ENCODE measurements around the gene ENAH.
A peak's percentile ranks its signal among the peaks of the same experiment; 100 is the strongest.

The ENAH gene

DNA sequence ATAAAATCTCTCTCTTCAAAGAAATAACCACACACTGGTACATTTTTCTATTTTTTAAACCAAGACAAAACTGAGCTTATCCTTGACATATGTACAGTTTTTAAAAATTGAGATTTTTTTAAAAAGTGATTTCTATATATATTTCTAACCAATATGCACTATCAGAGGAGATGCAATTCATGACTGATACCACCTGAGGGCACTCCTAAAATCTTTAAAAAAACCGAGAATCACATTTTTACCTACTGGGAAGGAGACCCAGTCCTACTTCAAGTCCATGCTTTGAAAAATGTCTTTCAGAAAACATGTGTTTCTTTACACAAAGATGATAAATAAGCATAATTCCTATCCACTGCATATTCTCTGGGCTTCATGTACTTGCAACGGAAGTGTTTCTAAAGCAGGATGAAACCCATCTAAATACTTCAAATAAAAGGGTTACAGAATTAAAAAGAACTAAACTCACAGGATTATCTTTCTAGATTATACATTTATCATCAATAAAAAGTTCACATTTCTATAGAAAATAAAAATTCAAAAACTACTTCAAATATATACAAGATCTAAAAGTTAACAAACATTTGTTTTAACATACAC is 98.6 kb downstream of the ENAH start:
- DNase-seq = peak; percentile 67

DNA sequence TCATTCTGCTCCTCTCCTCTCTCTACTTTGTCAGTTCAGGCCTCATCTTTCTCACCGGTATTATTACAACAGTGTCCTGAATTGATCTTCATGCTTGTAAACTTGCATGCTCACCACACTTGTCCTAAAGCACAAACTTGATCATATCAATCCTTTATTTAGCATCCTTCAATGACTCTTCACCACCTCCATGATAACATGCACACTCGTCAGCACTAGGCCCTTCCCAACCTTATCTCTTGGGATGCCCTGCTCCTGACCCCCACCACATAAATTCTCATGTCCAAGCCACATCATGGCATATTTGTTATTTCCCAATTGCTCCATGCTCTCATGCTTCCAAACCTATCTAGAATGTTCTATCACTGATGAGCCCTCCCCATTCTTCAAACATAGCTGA is 103.1 kb downstream of the ENAH start:
- no peak for DNase-seq

DNA sequence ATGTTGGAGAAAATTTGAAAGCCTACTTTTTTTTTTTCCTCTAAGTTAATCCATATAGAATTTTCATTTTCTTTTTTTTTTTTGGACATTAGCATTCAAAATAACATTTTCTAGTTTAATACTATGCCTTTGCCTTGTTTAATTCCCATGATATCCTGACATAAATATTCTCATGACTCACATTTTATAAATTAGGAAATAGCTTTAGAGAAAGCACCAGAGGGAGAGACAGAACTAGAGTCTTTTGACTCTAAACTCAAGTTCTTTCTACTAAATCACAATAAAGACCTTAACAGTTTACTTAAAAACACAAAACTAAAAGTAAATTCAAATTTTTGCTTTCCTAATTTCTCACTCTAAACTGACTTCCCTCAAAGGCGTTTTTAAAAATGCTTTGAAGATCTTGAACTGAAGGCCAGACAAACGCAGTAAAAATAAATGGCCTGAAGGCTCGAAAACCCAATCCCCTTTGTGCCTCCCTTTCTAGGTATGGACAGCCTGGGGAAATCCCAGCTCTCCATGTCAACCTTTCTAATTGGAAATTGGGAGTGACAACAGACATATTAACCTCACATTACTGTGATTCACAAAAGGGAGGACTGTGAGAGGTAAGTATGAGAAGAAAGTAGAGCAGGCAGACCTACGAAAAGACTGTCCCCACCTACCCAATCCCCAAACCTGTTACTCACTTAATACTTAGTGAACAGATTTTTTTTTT is 104.6 kb downstream of the ENAH start:
- no peak for DNase-seq

DNA sequence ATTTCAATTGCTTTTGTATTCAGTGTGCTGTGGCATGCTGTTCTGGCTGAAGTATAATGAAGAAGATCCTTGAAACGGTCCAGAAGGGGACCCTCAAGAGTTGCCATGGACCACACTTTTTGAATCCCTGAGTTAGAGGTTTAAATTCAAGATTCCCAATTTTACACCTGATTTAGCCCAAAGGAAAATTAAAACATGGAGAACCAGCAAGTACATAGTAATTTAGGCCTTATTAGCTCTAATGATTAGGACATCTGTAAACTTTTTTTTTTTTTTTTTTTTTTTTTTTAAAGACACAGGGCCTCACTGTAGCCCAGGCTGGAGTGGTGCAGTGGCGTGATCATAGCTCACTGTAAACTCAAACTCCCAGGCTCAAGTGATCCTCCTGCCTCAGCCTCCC is 107.3 kb downstream of the ENAH start:
- no peak for DNase-seq

DNA sequence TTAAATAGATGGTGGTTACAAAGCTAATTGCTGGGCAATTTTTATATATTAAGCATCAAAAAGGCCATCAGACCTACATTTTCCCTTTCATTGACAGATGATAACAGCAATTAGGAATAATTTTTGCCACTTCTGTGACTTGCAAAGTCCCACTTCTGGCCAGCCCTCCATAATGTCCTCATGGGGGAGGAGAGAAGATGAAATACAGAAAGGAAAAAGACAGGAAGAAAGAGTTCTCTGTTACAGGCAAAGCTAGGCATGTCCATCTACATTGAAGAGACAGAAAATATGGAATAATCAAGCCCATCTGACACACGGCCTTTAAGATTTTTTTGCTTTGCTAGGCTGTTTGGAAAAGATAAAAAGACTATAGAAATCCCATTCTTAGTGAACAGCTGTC is 108.0 kb downstream of the ENAH start:
- no peak for DNase-seq

DNA sequence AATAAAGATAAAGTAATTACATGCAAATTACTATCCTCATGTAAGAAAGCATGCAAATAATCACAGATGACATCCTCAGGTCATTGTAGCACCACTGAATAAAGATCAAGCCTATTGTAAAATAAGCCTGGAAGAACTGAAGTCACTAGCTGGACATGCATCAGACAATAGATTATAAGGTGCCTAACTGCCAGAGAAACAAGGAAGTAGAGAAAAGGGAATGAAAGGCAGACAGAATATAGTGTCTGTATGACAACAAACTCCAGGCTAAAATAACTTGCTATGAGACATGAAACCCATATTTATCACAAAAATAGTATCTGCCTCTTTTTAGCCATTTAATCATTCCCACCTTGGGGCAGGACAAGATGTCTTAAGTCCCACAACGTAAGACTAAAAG is 108.7 kb downstream of the ENAH start:
- peak; percentile 9 for DNase-seq

DNA sequence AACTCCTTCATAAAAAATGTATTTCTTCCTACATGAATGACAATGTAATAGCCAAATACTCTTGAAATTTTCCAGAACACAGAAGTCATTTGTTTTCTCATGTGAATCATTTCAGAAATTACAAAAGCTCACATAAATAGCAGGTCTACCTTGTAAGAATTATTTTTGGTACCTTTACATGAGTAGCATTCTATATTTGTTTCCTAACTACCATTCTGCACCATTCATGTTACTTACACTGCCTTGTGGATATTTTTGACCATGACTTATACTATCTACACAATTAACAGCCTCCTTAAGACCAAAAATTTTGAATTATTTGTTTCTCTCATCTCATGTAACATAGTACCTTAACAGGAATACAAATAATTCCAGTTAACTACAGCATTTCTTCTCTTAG is 109.6 kb downstream of the ENAH start:
- DNase-seq = no peak

DNA sequence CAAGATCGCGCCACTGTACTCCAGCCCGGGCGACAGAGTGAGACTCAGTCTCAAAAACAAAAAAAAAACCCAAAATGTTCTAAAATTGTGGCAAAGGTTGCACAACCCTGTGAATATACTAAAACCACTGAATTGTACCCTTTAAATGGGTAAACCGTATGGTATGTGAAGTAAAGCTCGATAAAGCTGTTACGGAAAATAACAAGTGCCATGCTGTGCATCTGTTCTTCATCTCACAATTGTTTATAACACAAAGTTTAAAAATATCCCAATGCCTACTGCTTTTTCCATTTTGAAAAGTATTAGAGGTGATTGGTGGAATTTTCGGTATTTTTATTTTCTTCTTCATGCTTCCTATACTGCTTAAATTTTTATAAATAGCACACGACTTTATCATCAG is 111.5 kb downstream of the ENAH start:
- DNase-seq = no peak

DNA sequence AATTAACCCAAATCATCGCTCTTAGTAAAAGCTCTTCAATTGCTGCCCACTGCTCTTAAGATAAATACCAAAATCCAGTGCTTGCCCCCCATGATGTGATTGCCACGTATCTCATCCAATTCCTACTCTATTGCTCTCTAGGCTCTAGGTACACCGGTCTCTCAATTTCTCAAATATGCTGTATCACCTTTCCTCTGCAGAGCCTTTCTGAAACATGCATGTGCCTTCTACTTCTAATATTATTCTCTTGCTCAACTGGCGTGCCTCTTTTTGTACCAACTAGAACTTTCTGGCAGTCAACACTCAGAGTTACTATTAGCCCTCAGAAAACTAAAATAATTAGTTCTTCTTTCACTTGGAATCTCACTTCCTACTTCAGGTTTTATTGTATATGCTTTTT is 113.3 kb downstream of the ENAH start:
- no peak for DNase-seq

DNA sequence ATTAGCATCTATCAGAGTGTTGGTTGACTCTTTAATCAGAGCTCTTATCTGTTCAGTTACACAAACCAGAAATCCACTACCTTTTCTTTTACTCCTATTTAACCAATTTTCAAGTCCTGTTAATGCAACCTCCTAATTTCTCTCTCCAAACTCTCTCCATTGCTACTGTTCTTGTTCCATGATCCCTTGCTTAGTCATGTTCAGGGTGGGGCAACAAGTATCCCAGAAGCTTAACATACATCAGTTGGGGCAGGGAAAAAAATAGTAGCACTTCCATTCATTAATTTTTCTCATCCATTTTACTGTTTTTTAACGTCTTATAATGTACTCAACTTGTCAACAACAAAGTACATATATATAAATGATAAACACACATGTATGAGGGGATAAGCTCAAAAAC is 113.9 kb downstream of the ENAH start:
- DNase-seq = no peak

DNA sequence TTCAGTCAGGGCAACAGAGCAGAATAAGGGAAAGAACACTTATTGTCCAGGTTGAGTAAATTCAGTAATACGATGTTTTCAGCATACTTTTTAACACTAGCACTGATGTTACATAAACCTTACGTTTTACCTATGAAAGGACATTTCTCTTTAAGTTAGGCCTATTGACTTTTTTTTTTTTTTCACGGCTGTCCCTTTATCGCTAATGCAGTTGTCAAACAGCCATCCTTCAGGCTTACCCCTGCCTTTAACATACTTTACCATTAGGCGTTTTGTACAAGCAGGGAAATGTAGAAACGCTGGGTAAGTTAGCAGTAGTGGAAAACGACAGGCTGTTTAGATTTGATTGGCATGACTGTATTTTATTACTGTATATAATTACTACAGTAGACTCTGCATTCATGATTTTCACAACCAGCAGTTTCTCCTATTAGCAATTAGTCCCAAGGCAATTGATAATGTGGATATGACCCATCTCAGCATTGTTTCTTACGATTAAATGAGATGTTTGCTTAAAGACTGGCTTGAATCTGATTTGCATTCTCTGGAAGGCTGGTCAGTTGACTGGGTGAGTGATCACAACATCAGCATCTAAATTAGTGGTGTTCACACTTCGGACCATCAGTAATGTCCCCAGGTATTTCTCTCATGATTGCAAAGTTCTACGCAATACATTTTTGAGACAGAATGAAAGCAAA is 115.2 kb downstream of the ENAH start:
- no peak for DNase-seq

DNA sequence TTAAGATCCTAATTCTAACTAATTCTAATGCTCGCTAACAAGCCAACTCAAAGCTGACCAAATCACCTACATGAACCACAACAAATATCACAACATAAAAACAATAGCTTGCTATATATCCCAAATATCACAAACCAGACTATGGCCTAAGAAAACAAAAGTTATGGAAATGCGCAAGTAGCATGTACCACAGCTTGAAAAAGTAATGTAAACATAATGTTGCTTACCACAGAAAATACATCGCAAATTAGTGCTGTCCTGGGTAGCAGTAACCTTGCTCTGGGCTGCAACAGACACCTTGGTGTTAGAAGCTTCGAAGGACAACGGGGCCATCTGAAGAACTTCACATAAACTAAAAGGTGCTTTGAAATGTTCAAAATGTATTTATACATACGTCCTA is 117.6 kb downstream of the ENAH start:
- DNase-seq = no peak

DNA sequence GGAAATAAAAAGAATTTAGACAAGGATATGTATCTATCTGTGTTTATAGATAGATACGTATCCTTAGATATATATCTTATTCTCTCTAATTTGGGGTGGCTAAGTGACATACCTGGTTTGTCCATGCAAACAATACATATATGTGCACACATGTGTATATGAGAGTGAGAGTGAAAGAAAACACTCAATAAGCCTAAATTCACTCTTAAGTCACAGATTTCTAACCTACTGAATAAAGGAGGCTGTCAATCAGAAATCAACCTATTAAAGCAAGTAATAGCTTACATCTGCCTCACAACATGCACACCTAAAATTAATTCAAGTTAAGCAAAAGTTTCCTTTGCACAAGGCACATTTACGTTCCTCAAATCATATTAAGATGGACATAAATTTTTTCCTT is 118.2 kb downstream of the ENAH start:
- DNase-seq = no peak

DNA sequence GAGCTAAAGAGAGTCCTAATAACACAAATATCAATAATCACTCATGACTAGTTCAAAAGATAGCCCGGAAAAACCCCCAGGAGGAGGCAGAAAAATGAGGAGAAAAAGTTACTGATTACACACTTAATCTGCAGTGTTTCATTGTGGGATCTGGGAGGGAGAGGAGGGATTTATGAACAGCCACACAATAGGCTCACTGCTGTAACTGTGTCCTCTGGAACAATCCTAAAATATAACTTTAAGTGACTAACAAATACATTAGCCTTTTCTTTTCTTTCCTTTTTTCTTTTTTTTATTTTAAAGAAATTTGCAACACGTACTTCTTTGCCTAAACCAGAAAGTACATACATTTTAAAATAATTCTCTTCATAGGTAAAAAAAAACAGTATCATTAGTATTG is 118.8 kb downstream of the ENAH start:
- DNase-seq = no peak

DNA sequence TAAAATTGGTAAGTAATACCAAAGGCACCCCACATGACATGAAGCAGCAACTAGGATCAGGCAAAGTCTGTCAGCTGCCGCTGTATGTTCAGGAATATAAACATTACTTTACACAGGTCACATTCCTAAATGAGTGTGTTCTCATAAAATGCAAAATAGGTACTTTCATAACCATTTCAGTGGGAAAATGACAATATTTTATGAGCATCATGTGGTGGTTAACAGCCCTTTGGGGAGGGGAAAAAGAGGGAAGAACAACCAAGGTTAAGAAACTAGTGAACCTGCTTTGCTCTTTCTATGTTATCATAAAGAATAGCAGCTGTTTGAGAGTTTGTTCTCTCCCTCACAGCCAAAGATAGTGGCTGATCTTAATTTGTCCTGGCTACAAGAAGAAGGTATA is 119.7 kb downstream of the ENAH start:
- no peak for DNase-seq

DNA sequence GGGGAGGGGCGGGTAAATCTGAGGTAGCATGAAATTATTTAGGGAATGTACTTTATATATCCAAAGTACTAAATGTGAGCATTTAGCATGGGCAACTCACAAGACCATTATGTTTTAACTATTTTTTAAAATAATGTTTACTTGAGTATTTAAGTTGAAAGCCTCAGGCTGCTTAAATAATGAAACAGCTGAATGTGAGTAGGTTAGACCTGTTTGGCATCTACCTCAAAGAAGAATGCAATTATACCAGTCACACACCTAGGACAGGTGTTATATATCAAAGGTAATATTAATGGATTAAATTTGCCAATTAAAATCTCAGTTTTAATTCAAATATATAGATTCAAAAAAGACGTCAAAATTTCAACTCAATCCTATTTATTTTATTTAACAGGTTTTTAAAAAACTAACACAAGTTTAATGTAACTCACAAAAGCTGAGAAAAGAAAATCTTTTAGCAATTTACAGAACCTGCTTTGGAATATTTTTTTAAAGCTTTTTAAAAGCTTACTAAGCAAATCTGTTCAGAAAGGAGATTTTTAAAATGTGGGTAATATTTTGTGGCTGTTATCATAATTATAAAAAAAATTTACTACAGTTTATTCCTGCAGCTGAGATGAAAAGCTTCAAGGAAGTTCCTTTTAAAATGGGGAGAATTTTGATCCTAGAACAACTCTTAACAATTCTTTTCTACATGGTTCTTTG is 120.5 kb downstream of the ENAH start:
- DNase-seq = peak; percentile 23

DNA sequence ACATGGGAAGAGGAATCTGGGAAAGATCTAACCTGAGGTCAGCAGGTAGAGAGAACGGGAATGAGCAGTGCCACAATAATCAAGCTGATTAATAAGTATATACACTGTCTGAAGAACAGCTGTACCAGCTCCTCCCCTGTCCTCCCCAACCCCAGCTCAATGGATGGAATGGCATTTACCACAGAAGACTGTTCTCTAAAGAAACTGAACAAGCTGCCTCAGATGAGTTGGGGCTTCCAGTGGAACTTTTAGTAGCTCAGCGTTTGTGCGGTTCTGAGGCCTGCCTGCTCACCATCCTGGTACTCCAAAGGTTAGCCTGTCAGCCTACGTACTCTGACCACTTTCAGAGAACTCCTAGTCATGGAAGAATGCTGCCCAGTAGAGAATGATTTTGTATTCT is 123.2 kb downstream of the ENAH start:
- DNase-seq = no peak

DNA sequence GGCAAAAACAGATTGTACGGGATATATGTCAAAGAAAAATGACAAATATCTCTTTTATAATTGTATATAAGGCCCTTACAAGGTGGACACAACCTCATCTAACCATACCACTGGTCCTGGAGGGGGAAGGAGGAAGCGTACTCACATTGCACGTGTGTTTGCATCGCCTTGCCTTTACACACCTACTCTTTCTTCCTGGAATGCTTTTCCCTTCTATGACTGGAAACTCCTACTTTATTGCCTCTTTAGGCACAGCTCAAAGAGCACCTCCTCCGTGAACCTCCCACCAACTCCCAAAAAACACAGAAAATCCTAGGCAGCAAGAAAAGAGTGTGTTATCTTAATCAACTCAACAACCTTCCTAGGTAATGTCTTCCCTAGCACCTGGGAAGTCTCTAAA is 125.3 kb downstream of the ENAH start:
- no peak for DNase-seq

DNA sequence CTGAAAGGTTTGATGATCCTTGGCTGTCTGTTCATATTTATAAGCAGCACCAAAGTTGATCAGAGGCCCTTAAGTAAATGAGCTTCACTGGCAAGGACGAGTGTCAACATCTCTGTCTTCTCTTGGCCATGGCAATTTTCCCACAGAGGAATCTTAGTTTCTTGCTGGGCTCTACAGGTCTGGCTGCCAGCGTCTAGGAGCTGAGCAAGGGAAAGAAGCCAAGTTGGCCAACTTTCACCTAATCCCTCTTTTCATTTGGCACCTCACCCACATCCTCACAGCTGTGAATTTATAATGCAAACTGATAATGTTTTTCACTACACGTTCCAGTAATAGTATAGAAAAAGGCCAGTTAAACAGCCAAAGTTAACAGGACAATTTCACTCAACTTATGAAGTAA is 126.0 kb downstream of the ENAH start:
- no peak for DNase-seq

DNA sequence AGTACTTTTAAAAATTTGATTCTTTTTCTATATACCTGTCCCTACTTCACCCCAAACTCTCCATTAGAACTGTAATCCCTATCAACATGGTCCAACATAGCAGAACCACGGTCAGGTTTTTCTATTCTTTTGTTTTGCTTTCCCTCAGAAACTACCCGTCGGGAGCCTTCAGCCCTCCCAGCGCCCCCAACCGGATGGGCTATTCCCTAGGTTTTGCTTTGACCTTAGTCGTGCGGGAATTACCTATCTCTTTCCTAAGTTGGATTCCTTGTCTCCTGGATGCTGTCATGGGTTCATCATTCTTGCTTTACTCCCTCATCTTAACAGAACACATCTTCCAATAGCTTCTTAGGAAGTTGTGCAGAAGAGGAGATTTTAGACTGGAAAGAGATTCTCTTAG is 127.5 kb downstream of the ENAH start:
- DNase-seq = no peak

DNA sequence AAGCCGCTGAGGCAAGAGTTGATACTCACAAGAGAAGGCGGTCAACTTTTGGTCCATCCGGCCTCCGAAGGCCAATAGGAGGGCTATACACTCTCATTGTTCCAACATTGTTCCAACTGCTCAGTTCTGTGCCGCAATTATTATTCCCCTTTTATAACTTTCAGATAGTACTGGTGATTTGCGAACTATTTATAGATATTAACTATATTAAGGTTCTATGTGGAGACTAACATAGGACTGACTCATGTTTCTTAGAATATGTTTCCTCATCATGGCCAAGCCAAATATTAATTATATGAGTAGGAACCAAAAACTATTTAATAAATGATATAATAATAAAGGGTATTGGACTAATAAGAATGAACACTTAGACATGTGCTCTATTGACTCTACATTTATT is 128.4 kb downstream of the ENAH start:
- no peak for DNase-seq

DNA sequence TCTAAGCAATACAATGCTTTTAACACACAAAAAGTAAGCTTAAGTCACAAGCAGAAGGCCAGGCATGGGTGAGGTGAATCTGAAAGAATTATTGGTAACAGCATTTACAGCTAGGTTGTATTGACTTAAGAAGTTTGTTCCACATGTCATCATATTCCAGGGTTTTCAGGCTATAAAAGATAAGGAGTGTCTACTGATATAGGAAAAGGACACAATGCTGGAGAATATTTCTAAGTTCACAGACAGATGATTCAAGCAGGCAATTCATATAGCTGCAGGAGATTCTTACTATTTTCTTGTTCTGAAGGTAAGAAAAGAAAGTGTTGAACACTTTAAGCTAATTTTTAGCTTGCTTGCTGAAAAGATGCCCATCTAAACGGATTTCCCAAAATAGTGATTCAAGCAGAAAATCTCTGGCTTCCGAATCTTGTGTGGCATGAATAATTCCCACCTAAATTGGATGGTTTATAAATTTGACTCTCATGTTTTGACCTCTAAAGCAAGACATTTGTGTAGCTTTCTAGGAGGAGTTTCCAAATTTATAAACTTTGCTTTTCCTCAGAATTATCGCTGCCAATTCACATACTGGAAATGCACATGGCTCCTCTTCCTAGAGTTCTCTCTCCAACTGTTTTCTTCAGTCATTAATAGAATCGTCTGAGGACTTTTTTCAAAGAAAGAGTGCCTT is 129.5 kb downstream of the ENAH start:
- no peak for DNase-seq

DNA sequence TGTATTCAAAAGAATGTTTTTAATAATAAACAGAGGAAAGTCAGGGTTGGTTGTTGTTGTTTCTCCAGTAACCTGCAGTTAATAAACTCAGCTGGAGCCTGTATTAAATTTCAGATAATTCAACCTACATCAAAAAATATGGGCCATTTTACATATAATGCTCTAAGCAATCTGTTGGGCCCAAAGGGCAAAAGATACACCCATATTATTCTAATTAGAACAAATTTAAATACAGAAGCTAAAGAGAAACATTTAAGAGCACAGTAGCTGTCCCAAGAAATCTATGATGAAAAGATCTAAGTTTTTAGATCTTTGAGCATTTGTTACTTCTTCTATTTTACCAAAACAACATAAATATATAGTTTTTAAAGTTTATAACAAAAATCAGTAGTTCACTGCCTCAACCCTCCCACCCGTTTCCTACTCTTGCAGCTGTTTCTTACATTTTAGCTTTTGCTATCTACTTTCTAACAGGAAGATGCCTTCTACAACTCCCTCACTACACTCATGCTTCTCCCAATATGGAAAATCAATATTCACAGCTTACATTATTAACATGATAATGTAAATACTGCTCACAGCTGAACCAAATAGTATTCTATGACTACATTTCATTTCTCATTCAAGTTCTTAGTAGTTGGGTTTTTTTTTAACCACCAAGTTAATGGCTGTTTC is 130.2 kb downstream of the ENAH start:
- no peak for DNase-seq

Measured in DMS53 (cell line).